GM12801 (cell line): ENCODE data around the gene SAP25.

ENCODE experiments used
- CTCF ChIP-seq: IDR thresholded peaks from one replicate; pipeline ENCODE4 v1.5.1; 2011; ENCODE audit warnings: control low read depth; ENCODE audit not compliant: insufficient read length; ENCODE audit errors: extremely low read depth

The SAP25 gene

GRCh38 chr7:100611983-100612729 lies 38.5 kb upstream of the SAP25 start, which contains the start of gene MOSPD3:
MOSPD3 (plus strand) TSS chr7:100612540; CDS start chr7:100612792, 252 bp downstream.
- no peak for TF ChIP-seq CTCF

GRCh38 chr7:100609958-100610357 lies 36.3 kb upstream of the SAP25 start:
- no peak for TF ChIP-seq CTCF

GRCh38 chr7:100607111-100607510 lies 33.4 kb upstream of the SAP25 start:
- TF ChIP-seq CTCF = no peak

- no peak for TF ChIP-seq CTCF
Observed at GRCh38 chr7:100606313-100606712, 32.6 kb upstream of the SAP25 start.

- TF ChIP-seq CTCF = no peak
Observed at GRCh38 chr7:100604976-100605911, 31.5 kb upstream of the SAP25 start.

- TF ChIP-seq CTCF = no peak
Observed at GRCh38 chr7:100604028-100604975, 30.6 kb upstream of the SAP25 start.

- TF ChIP-seq CTCF = no peak
Observed at GRCh38 chr7:100603726-100604027, 30.0 kb upstream of the SAP25 start.
